GM21381 (cell line): ENCODE results near the gene SEMA4A.

Experiments used
- ATAC-seq: cut with Tn5 transposase; IDR thresholded peaks from one replicate; pipeline ENCODE4 v1.9.1; 2021; ENCODE audit warnings: mild to moderate bottlenecking, moderate library complexity; ENCODE audit not compliant: unreplicated experiment

SEMA4A gene

GRCh38 chr1:156134716-156135435 lies 18.5 kb upstream of the SEMA4A start:
- no peak for ATAC-seq

GRCh38 chr1:156135930-156136871 lies 17.2 kb upstream of the SEMA4A start:
- no peak for ATAC-seq

- no peak for ATAC-seq
Observed at GRCh38 chr1:156136970-156137483, 16.4 kb upstream of the SEMA4A start.

- ATAC-seq: no peak
Observed at GRCh38 chr1:156138458-156138867, 14.9 kb upstream of the SEMA4A start.

- no peak for ATAC-seq
Observed at GRCh38 chr1:156140879-156141707, 12.3 kb upstream of the SEMA4A start.

- ATAC-seq: no peak
Observed at GRCh38 chr1:156143765-156144489, 9.5 kb upstream of the SEMA4A start.

- ATAC-seq: no peak
Observed at GRCh38 chr1:156144742-156145141, 8.6 kb upstream of the SEMA4A start.

GRCh38 chr1:156145650-156146019 lies 7.8 kb upstream of the SEMA4A start:
- no peak for ATAC-seq

GRCh38 chr1:156146020-156146768 lies 7.2 kb upstream of the SEMA4A start:
- ATAC-seq: no peak

- ATAC-seq: no peak
Observed at GRCh38 chr1:156146769-156147405, 6.5 kb upstream of the SEMA4A start.

GRCh38 chr1:156148216-156148615 lies 5.2 kb upstream of the SEMA4A start:
- ATAC-seq: no peak

- peak; percentile 48 for ATAC-seq
Observed at GRCh38 chr1:156149374-156150332, 3.7 kb upstream of the SEMA4A start.

GRCh38 chr1:156150333-156151011 lies 2.9 kb upstream of the SEMA4A start:
- ATAC-seq: no peak

GRCh38 chr1:156151093-156151688 lies 2.2 kb upstream of the SEMA4A start:
- peak; percentile 26 for ATAC-seq

GRCh38 chr1:156152628-156153027 lies 757 bp upstream of the SEMA4A start:
- ATAC-seq: no peak

- peak; percentile 53 for ATAC-seq
Observed at GRCh38 chr1:156154317-156154749, 948 bp downstream of the SEMA4A start.
